Astrocyte (in vitro differentiated cells and primary cell): ENCODE measurements around the gene IL25. TPM values are rescaled to one million over a fixed set of nuclear protein-coding genes. Genes with fewer than 3 reads are reported as not detected.
"Not testable (repeated sequence)": the region's sequence is repeated elsewhere in the genome, so short reads cannot be mapped to it uniquely, and the experiment has no call there.

Experiments used
- DNase-seq: peaks from one replicate; pipeline ENCODE4 v3.0.0-alpha.2; 2010; ENCODE audit warnings: low read depth
- FAIRE-seq: peaks from 2 replicates; lab custom pipeline; 2011; peaks lifted over from hg19 to GRCh38; lab: Jason Lieb, UNC
- H2AFZ ChIP-seq: 2 replicates; pipeline ENCODE4 v1.6.0; 2012; ENCODE audit warnings: low read depth, low read length, inconsistent platforms
- H3K27ac ChIP-seq: 2 replicates; pipeline ENCODE4 v1.5.1; 2011; ENCODE audit warnings: low read depth, low read length, inconsistent platforms
- H3K27me3 ChIP-seq: 2 replicates; pipeline ENCODE4 v1.6.0; 2011; ENCODE audit warnings: low read length, inconsistent platforms; ENCODE audit not compliant: insufficient read depth
- H3K36me3 ChIP-seq: 2 replicates; pipeline ENCODE4 v1.5.1; 2011; ENCODE audit warnings: low read length, inconsistent platforms; ENCODE audit not compliant: insufficient read depth
- H3K4me1 ChIP-seq: 2 replicates; pipeline ENCODE4 v1.5.1; 2011; ENCODE audit warnings: low read length, inconsistent platforms; ENCODE audit not compliant: insufficient read depth
- H3K4me2 ChIP-seq: 2 replicates; pipeline ENCODE4 v1.6.0; 2012; ENCODE audit warnings: low read length, inconsistent platforms
- H3K4me3 ChIP-seq: 2 replicates; pipeline ENCODE4 v1.5.1; 2011; ENCODE audit warnings: low read depth, mild to moderate bottlenecking, low read length, inconsistent platforms; ENCODE audit not compliant: insufficient read depth
- H3K79me2 ChIP-seq: 2 replicates; pipeline ENCODE4 v1.6.0; 2012; ENCODE audit warnings: mild to moderate bottlenecking, low read length, inconsistent platforms; ENCODE audit not compliant: insufficient read depth
- H3K9ac ChIP-seq: 2 replicates; pipeline ENCODE4 v1.6.0; 2012; ENCODE audit warnings: mild to moderate bottlenecking, low read length, inconsistent platforms
- H3K9me3 ChIP-seq: 2 replicates; pipeline ENCODE4 v1.5.1; 2012; ENCODE audit warnings: low read depth, mild to moderate bottlenecking, low read length, inconsistent platforms; ENCODE audit not compliant: insufficient read depth
- H4K20me1 ChIP-seq: 2 replicates; pipeline ENCODE4 v1.6.0; 2012; ENCODE audit warnings: low read length, inconsistent platforms; ENCODE audit not compliant: insufficient read depth
- H3K27ac Mint-ChIP-seq: one replicate; pipeline ENCODE4 v1.8.0; 2021; ENCODE audit warnings: mild to moderate bottlenecking, mixed read lengths; ENCODE audit not compliant: unreplicated experiment
- H3K27me3 Mint-ChIP-seq: one replicate; pipeline ENCODE4 v1.8.0; 2021; ENCODE audit warnings: low read depth, mixed read lengths; ENCODE audit not compliant: unreplicated experiment
- H3K36me3 Mint-ChIP-seq: one replicate; pipeline ENCODE4 v1.8.0; 2021; ENCODE audit warnings: low read depth, mixed read lengths; ENCODE audit not compliant: unreplicated experiment
- H3K4me1 Mint-ChIP-seq: one replicate; pipeline ENCODE4 v1.8.0; 2021; ENCODE audit warnings: low read depth, mixed read lengths; ENCODE audit not compliant: unreplicated experiment
- H3K4me3 Mint-ChIP-seq: one replicate; pipeline ENCODE4 v1.8.0; 2021; ENCODE audit warnings: mild to moderate bottlenecking, moderate library complexity, mixed read lengths; ENCODE audit not compliant: unreplicated experiment
- H3K9me3 Mint-ChIP-seq: one replicate; pipeline ENCODE4 v1.8.0; 2021; ENCODE audit warnings: mild to moderate bottlenecking, mixed read lengths; ENCODE audit not compliant: unreplicated experiment
- CTCF ChIP-seq: IDR thresholded peaks from 2 replicates; pipeline ENCODE4 v1.5.1; 2011; ENCODE audit warnings: low read depth, mild to moderate bottlenecking, inconsistent platforms, low read length, moderate library complexity; ENCODE audit not compliant: insufficient read depth
- EZH2 ChIP-seq: IDR thresholded peaks from 2 replicates; pipeline ENCODE4 v1.6.1; 2012; ENCODE audit warnings: mild to moderate bottlenecking, low read length, inconsistent platforms; ENCODE audit not compliant: insufficient read depth
- total RNA-seq: library from RNA; stranded (reverse); gene quantifications from 2 replicates; pipeline ENCODE4 v1.2.1, GENCODE V29; 2021

IL25 gene
- total RNA-seq, 1 donor from 2014 or later = not detected

- TF ChIP-seq EZH2 (no peak), CTCF (no peak)
- Histone ChIP-seq H3K4me2 (no peak overlapping the region), H3K36me3 (no peaks in the 10 kb centered on the region), H3K4me1 (no peaks in the 10 kb centered on the region), H3K9ac (no peak overlapping the region), H3K27me3 (no peaks in the 10 kb centered on the region), H4K20me1 (no peaks in the 10 kb centered on the region), H3K27ac (no peak overlapping the region), H3K79me2 (no peaks in the 10 kb centered on the region), H3K4me3 (no peak overlapping the region), H3K9me3 (no peaks in the 10 kb centered on the region), H2AFZ (no peak overlapping the region)
- Mint-ChIP-seq H3K9me3 (peaks cover 6% of the 10 kb centered on the region), H3K27me3 (peaks cover 65% of the 10 kb centered on the region), H3K27ac (no peak overlapping the region), H3K36me3 (peaks cover 2% of the 10 kb centered on the region), H3K4me1 (no peaks in the 10 kb centered on the region), H3K4me3 (peak overlapping the region; percentile 54)
- DNase-seq = no peak
- FAIRE-seq = no peak
Observed at GRCh38 chr14:23415821-23416778, 43.5 kb downstream of the IL25 start.

- no peaks in the 10 kb centered on the region for H3K27me3 ChIP-seq
- H3K4me3 ChIP-seq = no peak overlapping the region
- H3K9ac ChIP-seq = no peak overlapping the region
- H3K4me2 ChIP-seq = no peak overlapping the region
- FAIRE-seq (no peak), DNase-seq (no peak)
- no peak overlapping the region for H2AFZ ChIP-seq
- peaks cover 6% of the 10 kb centered on the region for H3K9me3 Mint-ChIP-seq
- no peak overlapping the region for H3K27ac Mint-ChIP-seq
- no peaks in the 10 kb centered on the region for H3K79me2 ChIP-seq
- H3K4me1 Mint-ChIP-seq = no peaks in the 10 kb centered on the region
- H3K27ac ChIP-seq = no peak overlapping the region
- no peak overlapping the region for H3K4me3 Mint-ChIP-seq
- peaks cover 65% of the 10 kb centered on the region for H3K27me3 Mint-ChIP-seq
- no peaks in the 10 kb centered on the region for H4K20me1 ChIP-seq
- H3K4me1 ChIP-seq = no peaks in the 10 kb centered on the region
- H3K9me3 ChIP-seq = no peaks in the 10 kb centered on the region
- no peaks in the 10 kb centered on the region for H3K36me3 ChIP-seq
- TF ChIP-seq CTCF (no peak), EZH2 (no peak)
- H3K36me3 Mint-ChIP-seq = peaks cover 2% of the 10 kb centered on the region
Observed at GRCh38 chr14:23416801-23417200, 44.2 kb downstream of the IL25 start.

- H3K9me3 Mint-ChIP-seq, FAIRE-seq, H3K4me1 ChIP-seq, H4K20me1 ChIP-seq, H3K27ac ChIP-seq, H3K27me3 ChIP-seq, H3K36me3 Mint-ChIP-seq, H3K4me2 ChIP-seq, H3K27ac Mint-ChIP-seq, H3K9me3 ChIP-seq, H3K4me1 Mint-ChIP-seq, H3K79me2 ChIP-seq, H3K36me3 ChIP-seq, H2AFZ ChIP-seq, H3K9ac ChIP-seq, H3K4me3 ChIP-seq, DNase-seq, H3K4me3 Mint-ChIP-seq: not testable (repeated sequence)
- peaks cover 65% of the 10 kb centered on the region for H3K27me3 Mint-ChIP-seq
Observed at GRCh38 chr14:23417269-23417668, 44.7 kb downstream of the IL25 start.
